GM12878 (cell line): ENCODE results near the gene GP5. TPM values are rescaled to one million over a fixed set of nuclear protein-coding genes. Genes with fewer than 3 reads are reported as not detected.

Experiments used
- ATAC-seq: fragments of 200-7000 bp; cut with Tn5 transposase; 3 replicates; pipeline ENCODE4 v1.9.1; 2020; ENCODE audit warnings: mild to moderate bottlenecking, moderate library complexity
- BruUV-seq: library from RNA; stranded (reverse); fragments of 400-500 nt; replicated peaks from 2 replicates; lab custom pipeline; 2021; lab: Mats Ljungman, UMichigan
- CTCF ChIA-PET: fragments of 300-600 bp; sonication (Branson Sonifier 250); formaldehyde crosslinking; extraction: SDS; loops from one replicate; lab custom pipeline; 2021; ENCODE audit warnings: inconsistent platforms; lab: Yijun Ruan, JAX
- POLR2A ChIA-PET: fragments of 350-600 bp; formaldehyde crosslinking; extraction: SDS; loops from one replicate; lab custom pipeline; 2021; ENCODE audit warnings: inconsistent platforms; lab: Charles Lee
- RAD21 ChIA-PET: fragments of 300-600 bp; sonication (Branson Sonifier 250); formaldehyde crosslinking; loops from one replicate; lab custom pipeline; 2023; ENCODE audit warnings: antibody characterized with exemption; ENCODE audit not compliant: unreplicated experiment; lab: Charles Lee
- SMC1A ChIA-PET: fragments of 300-600 bp; sonication (Branson Sonifier 250); formaldehyde crosslinking; loops from one replicate; lab custom pipeline; 2023; ENCODE audit not compliant: unreplicated experiment, uncharacterized antibody; lab: Charles Lee
- DNase-seq: peaks from one replicate; pipeline ENCODE4 v3.0.0-alpha.2; 2011; ENCODE audit warnings: low read depth, low spot score
- FAIRE-seq: peaks from 3 replicates; lab custom pipeline; 2011; peaks lifted over from hg19 to GRCh38; lab: Jason Lieb, UNC
- H2AFZ ChIP-seq: 2 replicates; pipeline ENCODE4 v1.6.0; 2011; ENCODE audit warnings: low read depth, low read length, control low read depth; ENCODE audit not compliant: control insufficient read depth
- H3K27ac ChIP-seq: 2 replicates; pipeline ENCODE4 v1.5.1; 2011; ENCODE audit warnings: control low read depth; ENCODE audit not compliant: control insufficient read depth, insufficient read depth
- H3K27me3 ChIP-seq, 2 experiments: replicated peaks in 1 of 2; 2 replicates each; pipeline versions ENCODE4 v1.6.0 to v1.6.1; 2011; ENCODE audit warnings: low read length in 1 of 2; ENCODE audit not compliant: control insufficient read depth in 2 of 2, insufficient read depth in 2 of 2
- H3K36me3 ChIP-seq, 2 experiments: 2 replicates each; pipeline ENCODE4 v1.5.1; 2011; ENCODE audit warnings: low read length in 1 of 2; ENCODE audit not compliant: control insufficient read depth in 2 of 2, insufficient read depth in 2 of 2
- H3K4me1 ChIP-seq: 2 replicates; pipeline ENCODE4 v1.6.1; 2011; ENCODE audit warnings: mild to moderate bottlenecking, low read length, moderate library complexity, mixed read lengths; ENCODE audit not compliant: control insufficient read depth, insufficient read depth
- H3K4me2 ChIP-seq: 2 replicates; pipeline ENCODE4 v1.6.0; 2011; ENCODE audit warnings: control low read depth; ENCODE audit not compliant: control insufficient read depth, insufficient read depth
- H3K4me3 ChIP-seq: fragments of 200-600 bp; sonication (generic); 2 replicates; pipeline ENCODE4 v1.5.1; 2016
- H3K79me2 ChIP-seq: 2 replicates; pipeline ENCODE4 v1.6.0; 2011; ENCODE audit warnings: low read length; ENCODE audit not compliant: control insufficient read depth, insufficient read depth
- H3K9ac ChIP-seq: 2 replicates; pipeline ENCODE4 v1.8.0; 2011; ENCODE audit warnings: low read length, control low read depth, mixed read lengths; ENCODE audit not compliant: control insufficient read depth, insufficient read depth
- H3K9me3 ChIP-seq: replicated peaks from 3 replicates; pipeline ENCODE4 v1.5.1; 2011; ENCODE audit warnings: mild to moderate bottlenecking, low read length; ENCODE audit not compliant: control insufficient read depth, insufficient read depth
- H4K20me1 ChIP-seq: 2 replicates; pipeline ENCODE4 v1.6.0; 2011; ENCODE audit not compliant: control insufficient read depth, insufficient read depth
- BCL11A ChIP-seq: IDR thresholded peaks from 2 replicates; pipeline ENCODE4 v1.6.1; 2011; ENCODE audit warnings: low read depth, low read length
- EED ChIP-seq: sonication (generic); IDR thresholded peaks from 2 replicates; pipeline ENCODE4 v1.6.1; 2016; ENCODE audit warnings: antibody characterized with exemption, low read depth
- NBN ChIP-seq: fragments of 450-650 bp; IDR thresholded peaks from 2 replicates; pipeline ENCODE4 v1.6.1; 2016
- PAX8 ChIP-seq: fragments of 450-650 bp; IDR thresholded peaks from 2 replicates; pipeline ENCODE4 v1.6.1; 2017; ENCODE audit warnings: mild to moderate bottlenecking, moderate library complexity
- POLR2A ChIP-seq: IDR thresholded peaks from 2 replicates; pipeline ENCODE4 v1.6.1; 2011; ENCODE audit warnings: low read depth, mild to moderate bottlenecking, low read length
- SRF ChIP-seq, 2 experiments: IDR thresholded peaks; 2 replicates each; pipeline ENCODE4 v1.6.1; 2011; ENCODE audit warnings: low read depth in 2 of 2, low read length in 2 of 2, mild to moderate bottlenecking in 1 of 2, moderate library complexity in 1 of 2
- ZNF384 ChIP-seq: IDR thresholded peaks from 2 replicates; pipeline ENCODE4 v1.6.1; 2012; ENCODE audit warnings: low read depth, mild to moderate bottlenecking, low read length, improper control_type of control experiment, borderline replicate concordance
- ZZZ3 ChIP-seq: IDR thresholded peaks from 2 replicates; pipeline ENCODE4 v1.6.1; 2011; ENCODE audit warnings: low read depth; ENCODE audit not compliant: control insufficient read depth, insufficient read length
- WGBS: methylation state at CpG from one replicate; pipeline ENCODE4 v1.1.6; 2016; ENCODE audit warnings: low lambda C conversion rate; ENCODE audit not compliant: insufficient replicate concordance, insufficient coverage; ENCODE audit errors: missing lambda C conversion rate; 5-methylcytosine and 5-hydroxymethylcytosine counted together
- in situ Hi-C: fragments of 300-500 bp; cut with MboI; formaldehyde crosslinking; loops from 9 replicates; pipeline ENCODE4 v1.14.3; 2018; ENCODE audit warnings: mixed read lengths
- intact Hi-C: fragments of 100-400 bp; cut with micrococcal nuclease; formaldehyde crosslinking; loops from one replicate; pipeline ENCODE4 v1.14.2; 2022; ENCODE audit not compliant: unreplicated experiment
- polyA plus RNA-seq, 11 experiments: library from polyadenylated mRNA; depleted of rRNA in 4 of 11; unstranded in 6 of 11; stranded (reverse) in 5 of 11; fragments of >200 nt; fragmentation: Nextera tagmentation in 4 of 11; fragmentation: Illumina TruSeq in 1 of 11; extraction: Ambion mirVana in 4 of 11; extraction: Trizol in 1 of 11; gene quantifications; 1 replicate in 1 of 11; 2 replicates in 10 of 11; pipeline versions ENCODE4 v1.2.1 to v1.2.3, GENCODE V29; 2011 to 2016; ENCODE audit warnings: inconsistent platforms in 2 of 11, missing spikeins in 2 of 11, low read depth in 1 of 11
- total RNA-seq, 4 experiments: library from RNA; depleted of rRNA in 3 of 4; stranded (reverse); fragments of >200 nt in 3 of 4; fragmentation: Illumina TruSeq in 1 of 4; extraction: Trizol in 1 of 4; gene quantifications; 2 replicates each; pipeline versions ENCODE4 v1.2.1 to v1.2.3, GENCODE V29; 2013 to 2021
- TF ChIP-seq, protein P1 (sequence below): fragments of 150-350 bp; IDR thresholded peaks from 2 replicates; pipeline ENCODE4 v1.6.1; 2014; ENCODE audit warnings: mild to moderate bottlenecking, low read depth, low read length
- TF ChIP-seq, protein P2 (sequence below): IDR thresholded peaks from 2 replicates; pipeline ENCODE4 v1.6.1; 2012; ENCODE audit warnings: low read length, inconsistent platforms
- TF ChIP-seq, protein P3 (sequence below), 3 experiments: IDR thresholded peaks in 2 of 3; conservative IDR thresholded peaks in 1 of 3; 2 replicates each; pipeline ENCODE4 v1.5.1; 2011; ENCODE audit warnings: low read depth in 3 of 3, low read length in 3 of 3, mild to moderate bottlenecking in 3 of 3, control low read depth in 2 of 3, moderate library complexity in 2 of 3, inconsistent platforms in 1 of 3, mixed read lengths in 1 of 3; ENCODE audit not compliant: control insufficient read depth in 2 of 3, insufficient read depth in 1 of 3; ENCODE audit errors: extremely low read depth in 1 of 3

Gene GP5
- total and polyA plus RNA-seq, 10 of the 15 experiments (the other 5 are each of a cell fraction or from before 2014, with no cell fraction given) = not detected

DNA sequence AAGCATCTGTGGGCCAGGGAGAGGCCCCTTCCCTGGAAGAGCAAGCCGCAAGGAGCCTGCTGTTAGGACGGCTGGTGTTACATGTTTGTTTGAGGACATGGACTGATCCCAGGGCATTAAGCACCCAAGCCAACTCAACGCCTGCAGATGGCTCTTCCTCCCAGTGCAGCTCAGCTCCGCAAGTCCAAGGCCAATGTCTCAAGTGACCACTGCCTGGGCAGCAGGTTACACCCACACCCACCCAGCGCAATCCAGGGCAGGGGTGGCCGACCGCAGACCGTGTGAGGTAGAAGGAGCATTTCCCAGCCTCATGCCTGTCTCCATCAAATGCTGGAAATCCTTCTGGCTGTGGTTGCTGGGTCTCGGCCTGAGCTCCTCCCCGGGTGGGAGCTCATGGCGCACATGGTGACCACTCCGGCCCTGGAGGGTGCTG lies 14.5 kb downstream of the GP5 start:
- FAIRE-seq = no peak
- BruUV-seq = no TSS peak
- in situ Hi-C loops = no loop called here
- no peak overlapping the region for H3K27ac ChIP-seq
- H3K4me1 ChIP-seq = no peaks in the 10 kb centered on the region
- H2AFZ ChIP-seq = no peak overlapping the region
- no peaks in the 10 kb centered on the region; a peak in 2 of 4 replicates for H3K27me3 ChIP-seq
- H3K4me3 ChIP-seq = no peak overlapping the region
- ChIA-PET RAD21 (no interaction called here), CTCF (no interaction called here), POLR2A (no interaction called here), SMC1A (no interaction called here)
- 49% methylated on average over 12 of the region's 12 CpGs for WGBS
- H4K20me1 ChIP-seq = no peaks in the 10 kb centered on the region
- H3K36me3 ChIP-seq = no peaks in the 10 kb centered on the region
- TF ChIP-seq PAX8 (no peak), ZZZ3 (no peak), NBN (no peak), EED (no peak), ZNF384 (no peak), SRF (IDR thresholded peaks at IDR 0.05; ENCODE audit: low read depth in 2 of 2, low read length in 2 of 2) (no peak), BCL11A (no peak), POLR2A (no peak)
- TF ChIP-seq, protein P1, sequence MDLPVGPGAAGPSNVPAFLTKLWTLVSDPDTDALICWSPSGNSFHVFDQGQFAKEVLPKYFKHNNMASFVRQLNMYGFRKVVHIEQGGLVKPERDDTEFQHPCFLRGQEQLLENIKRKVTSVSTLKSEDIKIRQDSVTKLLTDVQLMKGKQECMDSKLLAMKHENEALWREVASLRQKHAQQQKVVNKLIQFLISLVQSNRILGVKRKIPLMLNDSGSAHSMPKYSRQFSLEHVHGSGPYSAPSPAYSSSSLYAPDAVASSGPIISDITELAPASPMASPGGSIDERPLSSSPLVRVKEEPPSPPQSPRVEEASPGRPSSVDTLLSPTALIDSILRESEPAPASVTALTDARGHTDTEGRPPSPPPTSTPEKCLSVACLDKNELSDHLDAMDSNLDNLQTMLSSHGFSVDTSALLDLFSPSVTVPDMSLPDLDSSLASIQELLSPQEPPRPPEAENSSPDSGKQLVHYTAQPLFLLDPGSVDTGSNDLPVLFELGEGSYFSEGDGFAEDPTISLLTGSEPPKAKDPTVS = no peak
- TF ChIP-seq, protein P2, sequence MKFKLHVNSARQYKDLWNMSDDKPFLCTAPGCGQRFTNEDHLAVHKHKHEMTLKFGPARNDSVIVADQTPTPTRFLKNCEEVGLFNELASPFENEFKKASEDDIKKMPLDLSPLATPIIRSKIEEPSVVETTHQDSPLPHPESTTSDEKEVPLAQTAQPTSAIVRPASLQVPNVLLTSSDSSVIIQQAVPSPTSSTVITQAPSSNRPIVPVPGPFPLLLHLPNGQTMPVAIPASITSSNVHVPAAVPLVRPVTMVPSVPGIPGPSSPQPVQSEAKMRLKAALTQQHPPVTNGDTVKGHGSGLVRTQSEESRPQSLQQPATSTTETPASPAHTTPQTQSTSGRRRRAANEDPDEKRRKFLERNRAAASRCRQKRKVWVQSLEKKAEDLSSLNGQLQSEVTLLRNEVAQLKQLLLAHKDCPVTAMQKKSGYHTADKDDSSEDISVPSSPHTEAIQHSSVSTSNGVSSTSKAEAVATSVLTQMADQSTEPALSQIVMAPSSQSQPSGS = no peak
- TF ChIP-seq, protein P3, sequence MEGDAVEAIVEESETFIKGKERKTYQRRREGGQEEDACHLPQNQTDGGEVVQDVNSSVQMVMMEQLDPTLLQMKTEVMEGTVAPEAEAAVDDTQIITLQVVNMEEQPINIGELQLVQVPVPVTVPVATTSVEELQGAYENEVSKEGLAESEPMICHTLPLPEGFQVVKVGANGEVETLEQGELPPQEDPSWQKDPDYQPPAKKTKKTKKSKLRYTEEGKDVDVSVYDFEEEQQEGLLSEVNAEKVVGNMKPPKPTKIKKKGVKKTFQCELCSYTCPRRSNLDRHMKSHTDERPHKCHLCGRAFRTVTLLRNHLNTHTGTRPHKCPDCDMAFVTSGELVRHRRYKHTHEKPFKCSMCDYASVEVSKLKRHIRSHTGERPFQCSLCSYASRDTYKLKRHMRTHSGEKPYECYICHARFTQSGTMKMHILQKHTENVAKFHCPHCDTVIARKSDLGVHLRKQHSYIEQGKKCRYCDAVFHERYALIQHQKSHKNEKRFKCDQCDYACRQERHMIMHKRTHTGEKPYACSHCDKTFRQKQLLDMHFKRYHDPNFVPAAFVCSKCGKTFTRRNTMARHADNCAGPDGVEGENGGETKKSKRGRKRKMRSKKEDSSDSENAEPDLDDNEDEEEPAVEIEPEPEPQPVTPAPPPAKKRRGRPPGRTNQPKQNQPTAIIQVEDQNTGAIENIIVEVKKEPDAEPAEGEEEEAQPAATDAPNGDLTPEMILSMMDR (IDR thresholded peaks at IDR 0.05 in 2 of 3, conservative IDR thresholded peaks at IDR 0.05 in 1 of 3; ENCODE audit: control insufficient read depth in 2 of 3, extremely low read depth in 1 of 3, insufficient read depth in 1 of 3, low read depth in 3 of 3, low read length in 3 of 3) = no peak
- no peak overlapping the region for H3K4me2 ChIP-seq
- no peak for DNase-seq
- ATAC-seq = no peak
- no peaks in the 10 kb centered on the region for H3K79me2 ChIP-seq
- H3K9ac ChIP-seq = no peak overlapping the region
- H3K9me3 ChIP-seq = no peaks in the 10 kb centered on the region
- intact Hi-C loops = no loop called here
